GM21360 (cell line): ENCODE measurements around the gene RAB17.
A peak's percentile ranks its signal among the peaks of the same experiment; 100 is the strongest.

Source experiments
- ATAC-seq: cut with Tn5 transposase; IDR thresholded peaks from one replicate; pipeline ENCODE4 v1.9.1; 2021; ENCODE audit warnings: mild to moderate bottlenecking, moderate library complexity; ENCODE audit not compliant: unreplicated experiment

RAB17 gene

GRCh38 chr2:237581326-237581725 is 9.2 kb downstream of the RAB17 start:
- no peak for ATAC-seq

- ATAC-seq, result no peak
Observed at GRCh38 chr2:237577956-237578870, 12.3 kb downstream of the RAB17 start.

- no peak for ATAC-seq
Observed at GRCh38 chr2:237577458-237577857, 13.1 kb downstream of the RAB17 start.

GRCh38 chr2:237576974-237577373 is 13.6 kb downstream of the RAB17 start:
- no peak for ATAC-seq

GRCh38 chr2:237575869-237576862 is 14.4 kb downstream of the RAB17 start:
- no peak for ATAC-seq

GRCh38 chr2:237574894-237575868 is 15.4 kb downstream of the RAB17 start:
- no peak for ATAC-seq

- no peak for ATAC-seq
Observed at GRCh38 chr2:237574467-237574866, 16.1 kb downstream of the RAB17 start.

- ATAC-seq, result no peak
Observed at GRCh38 chr2:237573721-237574415, 16.7 kb downstream of the RAB17 start.

- no peak for ATAC-seq
Observed at GRCh38 chr2:237572742-237573101, 17.8 kb downstream of the RAB17 start.

- peak; percentile 91 for ATAC-seq
Observed at GRCh38 chr2:237572021-237572741, 18.4 kb downstream of the RAB17 start.

- ATAC-seq, result no peak
Observed at GRCh38 chr2:237571551-237571950, 19.0 kb downstream of the RAB17 start.

GRCh38 chr2:237570776-237571335 is 19.7 kb downstream of the RAB17 start:
- ATAC-seq, result no peak

- ATAC-seq, result no peak
Observed at GRCh38 chr2:237569896-237570295, 20.6 kb downstream of the RAB17 start.

GRCh38 chr2:237569041-237569440 is 21.5 kb downstream of the RAB17 start:
- ATAC-seq, result no peak

GRCh38 chr2:237568121-237568660 is 22.3 kb downstream of the RAB17 start:
- ATAC-seq, result no peak

GRCh38 chr2:237567276-237568029 is 23.1 kb downstream of the RAB17 start:
- no peak for ATAC-seq

- ATAC-seq, result no peak
Observed at GRCh38 chr2:237566401-237567235, 23.9 kb downstream of the RAB17 start, which contains the start of gene PRLH. PRLH (plus strand) TSS chr2:237566574; CDS start chr2:237566574, 0 bp downstream.
